Ishikawa (cell line): Measurements from ENCODE around the gene SLC17A9.

Experiments
- CEBPB ChIP-seq: IDR thresholded peaks from 2 replicates; pipeline ENCODE4 v1.6.1; 2012
- CREB1 ChIP-seq: IDR thresholded peaks from 2 replicates; pipeline ENCODE4 v1.6.1; 2012; ENCODE audit warnings: low read depth
- EGR1 ChIP-seq: IDR thresholded peaks from 2 replicates; pipeline ENCODE4 v1.6.1; 2012
- EP300 ChIP-seq: IDR thresholded peaks from 2 replicates; pipeline ENCODE4 v1.6.1; 2012; ENCODE audit warnings: borderline replicate concordance
- FOXM1 ChIP-seq: IDR thresholded peaks from 2 replicates; pipeline ENCODE4 v1.6.1; 2012; ENCODE audit warnings: low read depth, borderline replicate concordance
- NFIC ChIP-seq: IDR thresholded peaks from 2 replicates; pipeline ENCODE4 v1.6.1; 2012
- RAD21 ChIP-seq: IDR thresholded peaks from 2 replicates; pipeline ENCODE4 v1.6.1; 2012; ENCODE audit warnings: low read depth
- REST ChIP-seq: IDR thresholded peaks from 2 replicates; pipeline ENCODE4 v1.6.1; 2012; ENCODE audit warnings: low read depth, mild to moderate bottlenecking
- TAF1 ChIP-seq: IDR thresholded peaks from 2 replicates; pipeline ENCODE4 v1.6.1; 2012; ENCODE audit warnings: low read depth, mild to moderate bottlenecking
- TCF12 ChIP-seq: IDR thresholded peaks from 2 replicates; pipeline ENCODE4 v1.6.1; 2012; ENCODE audit warnings: low read depth
- TEAD4 ChIP-seq: IDR thresholded peaks from 2 replicates; pipeline ENCODE4 v1.6.1; 2012
- YY1 ChIP-seq: IDR thresholded peaks from 2 replicates; pipeline ENCODE4 v1.6.1; 2012; ENCODE audit warnings: low read depth
- ZBTB7A ChIP-seq: IDR thresholded peaks from 2 replicates; pipeline ENCODE4 v1.6.1; 2012; ENCODE audit warnings: low read depth
- TF ChIP-seq, protein P1 (sequence below): IDR thresholded peaks from 2 replicates; pipeline ENCODE4 v1.6.1; 2012
- TF ChIP-seq, protein P2 (sequence below): IDR thresholded peaks from 2 replicates; pipeline ENCODE4 v1.6.1; 2012

The SLC17A9 gene

GRCh38 chr20:63009045-63009961 lies 56.8 kb downstream of the SLC17A9 start:
- TF ChIP-seq TEAD4 (peak; percentile 51), CEBPB (no peak), RAD21 (peak; percentile 94)

DNA sequence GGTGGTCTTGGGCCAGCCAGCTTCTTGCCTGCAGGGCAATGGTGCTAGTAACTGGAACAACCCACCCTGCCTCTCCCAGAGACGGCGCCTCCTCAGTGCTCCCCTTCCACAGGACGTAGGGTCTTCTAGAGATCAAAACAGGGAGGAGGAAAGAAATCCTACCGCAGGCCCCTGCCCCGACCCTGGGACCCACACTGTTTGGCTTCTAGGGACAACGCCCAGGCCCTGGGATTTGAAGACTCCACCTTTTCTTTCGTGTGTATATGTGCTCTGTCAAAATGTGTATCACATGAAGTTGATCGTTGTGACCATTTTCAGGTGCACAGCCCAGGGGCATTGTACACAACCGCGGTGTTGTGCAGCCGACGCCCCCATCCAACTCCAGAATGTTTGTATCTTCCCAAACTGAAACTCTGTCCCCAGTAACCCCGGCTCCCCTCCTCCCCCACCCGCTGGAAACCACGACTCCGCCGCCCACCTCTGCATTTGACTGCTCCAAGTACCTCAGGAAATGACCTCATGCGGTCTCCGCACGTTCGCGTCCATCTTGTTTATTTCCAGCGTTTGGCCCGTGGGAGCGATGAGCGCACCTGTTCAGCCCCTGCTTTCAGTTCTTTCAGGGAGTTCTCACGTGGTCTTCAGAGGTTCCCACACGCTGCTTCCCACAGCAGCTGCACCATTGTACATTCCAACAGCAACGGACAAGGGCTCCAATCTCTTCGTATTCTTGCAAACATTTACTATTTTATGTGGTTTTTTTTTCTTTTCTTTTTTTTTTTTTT lies 57.7 kb downstream of the SLC17A9 start:
- TF ChIP-seq YY1 (no peak), REST (no peak), CEBPB (no peak), NFIC (no peak), ZBTB7A (no peak), FOXM1 (no peak)
- TF ChIP-seq, protein P1, sequence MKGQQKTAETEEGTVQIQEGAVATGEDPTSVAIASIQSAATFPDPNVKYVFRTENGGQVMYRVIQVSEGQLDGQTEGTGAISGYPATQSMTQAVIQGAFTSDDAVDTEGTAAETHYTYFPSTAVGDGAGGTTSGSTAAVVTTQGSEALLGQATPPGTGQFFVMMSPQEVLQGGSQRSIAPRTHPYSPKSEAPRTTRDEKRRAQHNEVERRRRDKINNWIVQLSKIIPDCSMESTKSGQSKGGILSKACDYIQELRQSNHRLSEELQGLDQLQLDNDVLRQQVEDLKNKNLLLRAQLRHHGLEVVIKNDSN, result no peak

DNA sequence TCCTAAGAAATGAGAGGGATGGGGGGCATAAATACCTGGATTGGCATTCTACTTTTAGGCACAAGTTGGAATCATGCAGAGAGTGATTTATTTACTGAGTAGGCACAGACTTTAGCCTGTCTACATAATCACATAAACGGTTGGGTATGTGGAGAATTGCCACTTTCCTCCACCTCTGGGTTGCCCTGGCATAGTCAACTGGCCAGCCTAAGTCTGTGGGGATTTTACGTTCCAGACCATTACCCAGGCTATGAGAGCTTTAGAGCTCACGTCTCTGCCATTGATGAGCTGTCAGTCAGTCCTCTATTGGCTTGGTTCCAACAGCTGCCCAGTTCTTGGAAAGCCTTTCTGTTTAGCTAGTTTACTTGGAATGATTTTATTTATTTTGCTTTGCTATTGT lies 59.3 kb downstream of the SLC17A9 start:
- TF ChIP-seq EGR1, result no peak
- TF ChIP-seq NFIC, result peak; percentile 74
- TF ChIP-seq TAF1, result no peak

DNA sequence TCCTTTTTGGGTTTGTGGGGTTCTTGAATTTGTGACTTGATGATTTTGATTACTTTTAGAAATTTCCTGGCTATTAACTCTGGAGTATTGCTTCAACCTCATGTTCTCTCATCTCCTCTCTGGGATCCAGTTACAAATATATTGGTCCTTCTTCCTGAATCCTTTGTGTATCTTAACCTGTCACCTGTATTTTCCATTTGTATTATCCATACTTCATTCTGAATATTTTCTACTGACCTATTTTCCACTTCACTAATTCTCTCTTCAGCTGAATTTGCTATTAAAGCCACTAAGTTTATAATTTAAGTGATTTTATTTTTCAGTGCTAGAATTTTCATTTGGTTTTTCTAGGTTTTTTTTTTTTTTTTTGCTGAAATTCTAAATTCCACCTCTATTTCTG lies 60.7 kb downstream of the SLC17A9 start:
- TF ChIP-seq, protein P2, sequence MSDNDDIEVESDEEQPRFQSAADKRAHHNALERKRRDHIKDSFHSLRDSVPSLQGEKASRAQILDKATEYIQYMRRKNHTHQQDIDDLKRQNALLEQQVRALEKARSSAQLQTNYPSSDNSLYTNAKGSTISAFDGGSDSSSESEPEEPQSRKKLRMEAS, result no peak
- no peak for TF ChIP-seq CEBPB
- no peak for TF ChIP-seq ZBTB7A
- no peak for TF ChIP-seq YY1
- TF ChIP-seq TAF1, result no peak
- no peak for TF ChIP-seq RAD21
- TF ChIP-seq, protein P1, result no peak
- no peak for TF ChIP-seq REST
- TF ChIP-seq NFIC, result no peak
- TF ChIP-seq TCF12, result no peak
- TF ChIP-seq CREB1, result no peak
- no peak for TF ChIP-seq EGR1
- no peak for TF ChIP-seq TEAD4
- no peak for TF ChIP-seq EP300
- no peak for TF ChIP-seq FOXM1

- TF ChIP-seq RAD21 (no peak), YY1 (no peak), TCF12 (no peak), ZBTB7A (no peak), EGR1 (no peak), EP300 (no peak)
- TF ChIP-seq, protein P1, result no peak
Observed at GRCh38 chr20:63014287-63014686, 61.8 kb downstream of the SLC17A9 start.

- no peak for TF ChIP-seq YY1
- no peak for TF ChIP-seq CEBPB
- no peak for TF ChIP-seq NFIC
- TF ChIP-seq CREB1, result no peak
- TF ChIP-seq REST, result no peak
- TF ChIP-seq, protein P1, result no peak
- no peak for TF ChIP-seq RAD21
- no peak for TF ChIP-seq TCF12
- no peak for TF ChIP-seq FOXM1
- TF ChIP-seq TAF1, result no peak
- TF ChIP-seq EGR1, result no peak
- TF ChIP-seq, protein P2, result no peak
- TF ChIP-seq ZBTB7A, result no peak
- TF ChIP-seq TEAD4, result no peak
- TF ChIP-seq EP300, result no peak
Observed at GRCh38 chr20:63014710-63015109, 62.2 kb downstream of the SLC17A9 start.
